GM18868 (cell line): Measurements from ENCODE around the gene LRRC19.
A peak's percentile ranks its signal among the peaks of the same experiment; 100 is the strongest.

Experiments
- ATAC-seq: cut with Tn5 transposase; IDR thresholded peaks from one replicate; pipeline ENCODE4 v1.9.1; 2021; ENCODE audit warnings: mild to moderate bottlenecking, moderate library complexity; ENCODE audit not compliant: unreplicated experiment

The LRRC19 gene

GRCh38 chr9:27005491-27005890, at the start of gene LRRC19:
LRRC19 (minus strand) TSS chr9:27005672; CDS start chr9:26999694, 5,978 bp downstream.
- ATAC-seq = no peak

GRCh38 chr9:27054841-27055240, 49.4 kb upstream of the LRRC19 start:
- ATAC-seq = no peak

- no peak for ATAC-seq
Measured at GRCh38 chr9:27054125-27054524, 48.7 kb upstream of the LRRC19 start.

GRCh38 chr9:27053369-27054022, 48.0 kb upstream of the LRRC19 start:
- no peak for ATAC-seq

GRCh38 chr9:27047136-27047535, 41.7 kb upstream of the LRRC19 start:
- no peak for ATAC-seq

GRCh38 chr9:27043176-27043575, 37.7 kb upstream of the LRRC19 start:
- no peak for ATAC-seq

- no peak for ATAC-seq
Measured at GRCh38 chr9:27042476-27042875, 37.0 kb upstream of the LRRC19 start.

GRCh38 chr9:27041746-27042145, 36.3 kb upstream of the LRRC19 start:
- no peak for ATAC-seq

GRCh38 chr9:27037499-27037898, 32.0 kb upstream of the LRRC19 start:
- ATAC-seq = no peak

- peak; percentile 95 for ATAC-seq
Measured at GRCh38 chr9:27033815-27034403, 28.4 kb upstream of the LRRC19 start.

GRCh38 chr9:27029186-27029585, 23.7 kb upstream of the LRRC19 start:
- ATAC-seq = no peak

GRCh38 chr9:27022920-27023319, 17.4 kb upstream of the LRRC19 start:
- no peak for ATAC-seq

GRCh38 chr9:27019589-27019988, 14.1 kb upstream of the LRRC19 start:
- no peak for ATAC-seq

- no peak for ATAC-seq
Measured at GRCh38 chr9:27003426-27004077, 1.9 kb downstream of the LRRC19 start.

- ATAC-seq = no peak
Measured at GRCh38 chr9:26995810-26996209, 9.7 kb downstream of the LRRC19 start.

GRCh38 chr9:26983340-26983739, 22.1 kb downstream of the LRRC19 start:
- peak; percentile 79 for ATAC-seq

- ATAC-seq = no peak
Measured at GRCh38 chr9:26975728-26976707, 29.5 kb downstream of the LRRC19 start.

- no peak for ATAC-seq
Measured at GRCh38 chr9:26974927-26975326, 30.5 kb downstream of the LRRC19 start.

GRCh38 chr9:26973989-26974388, 31.5 kb downstream of the LRRC19 start:
- ATAC-seq = no peak

- no peak for ATAC-seq
Measured at GRCh38 chr9:26971721-26972120, 33.8 kb downstream of the LRRC19 start.

GRCh38 chr9:26956860-26957233, 48.6 kb downstream of the LRRC19 start:
- no peak for ATAC-seq
